Activated naive CD4-positive, alpha-beta T cell treated with Interleukin-2 at 50 U/mL for 16 hours (primary cell): Measurements from ENCODE around the gene CLUH.

Source experiments
- DNase-seq: peaks from one replicate; pipeline ENCODE4 v3.0.0-alpha.2; 2020

Gene CLUH

DNA sequence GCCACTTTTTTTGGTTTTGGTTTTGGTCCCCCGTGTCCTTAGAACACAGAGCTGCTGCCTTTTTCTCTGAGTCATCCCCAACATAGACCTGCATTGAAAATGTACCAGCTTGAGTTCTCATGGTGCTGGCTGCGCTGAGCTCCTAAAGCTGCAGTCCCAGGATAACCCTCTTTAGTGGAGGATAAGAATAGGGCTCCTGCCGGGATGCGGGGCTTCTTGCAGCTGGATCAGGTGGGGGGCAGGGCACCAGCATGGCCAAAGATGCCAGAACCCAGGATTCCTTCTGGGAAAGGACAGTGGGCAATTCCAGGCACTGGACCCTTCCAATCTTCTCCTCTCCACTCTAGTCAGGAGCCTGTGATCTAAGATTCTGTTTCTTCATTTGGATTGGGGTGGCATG lies 8.3 kb upstream of the CLUH start:
- no peak for DNase-seq

DNA sequence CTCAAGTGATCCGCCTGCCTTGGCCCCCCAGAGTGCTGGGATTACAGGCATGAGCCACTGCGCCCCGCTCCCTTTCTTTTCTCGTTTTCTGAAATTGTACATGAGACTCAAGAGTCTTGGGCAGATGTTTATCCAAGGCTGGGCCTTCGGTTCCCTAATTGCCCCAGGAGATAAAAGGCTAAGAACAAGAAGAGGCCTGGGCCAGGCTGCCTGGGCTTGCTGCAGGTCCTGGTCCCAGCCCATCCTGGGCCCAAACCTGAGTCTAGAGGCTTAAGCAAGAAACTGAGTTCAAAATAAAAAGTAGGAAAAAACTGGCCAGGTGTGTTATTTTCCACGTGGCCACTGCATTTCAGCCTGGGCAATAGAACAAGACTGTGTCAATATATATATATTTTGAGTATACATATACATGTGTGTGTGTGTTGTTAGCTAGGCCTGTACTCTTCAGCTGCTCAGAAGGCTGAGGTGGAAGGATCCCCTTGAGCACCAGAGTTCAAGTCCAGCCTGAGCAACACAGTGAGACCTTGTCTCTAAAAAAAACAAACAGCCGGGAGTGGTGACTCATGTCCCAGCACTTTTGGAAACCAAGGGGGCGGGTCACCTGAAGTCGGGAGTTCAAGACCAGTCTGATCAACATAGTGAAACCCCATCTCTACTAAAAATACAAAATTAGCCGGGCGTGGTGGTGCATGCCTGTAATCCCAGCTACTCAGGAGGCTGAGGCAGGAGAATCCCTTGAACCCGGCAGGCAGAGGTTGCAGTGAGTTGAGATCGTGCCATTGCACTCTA lies 6.8 kb upstream of the CLUH start:
- no peak for DNase-seq

GRCh38 chr17:2716649-2717048 lies 5.1 kb upstream of the CLUH start:
- DNase-seq, result no peak

DNA sequence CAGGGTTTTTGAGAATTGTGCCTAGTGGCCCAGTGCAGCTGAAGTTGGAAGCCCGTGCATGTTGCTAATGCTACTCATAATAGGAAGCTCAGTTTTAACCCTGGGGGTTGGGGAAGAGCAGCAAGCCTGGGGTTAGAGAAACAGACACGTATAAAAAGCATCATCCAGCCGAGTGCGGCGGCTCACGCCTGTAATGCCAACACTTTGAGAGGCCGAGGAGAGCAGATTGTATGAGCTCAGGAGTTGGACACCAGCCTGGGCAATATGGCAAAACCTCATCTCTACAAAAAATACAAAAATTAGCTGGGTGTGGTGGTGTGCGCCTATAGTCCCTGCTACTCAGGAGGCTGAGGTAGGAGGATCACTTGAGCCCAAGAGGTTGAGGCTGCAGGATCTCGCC lies 2.3 kb upstream of the CLUH start:
- DNase-seq, result no peak

GRCh38 chr17:2712300-2713043 lies 908 bp upstream of the CLUH start:
- no peak for DNase-seq

- peak; percentile 41 for DNase-seq
Observed at GRCh38 chr17:2710803-2711607, 559 bp downstream of the CLUH start.

- no peak for DNase-seq
Observed at GRCh38 chr17:2710071-2710802, 1.3 kb downstream of the CLUH start.

GRCh38 chr17:2709183-2709661 lies 2.3 kb downstream of the CLUH start:
- no peak for DNase-seq

- no peak for DNase-seq
Observed at GRCh38 chr17:2708585-2709182, 2.9 kb downstream of the CLUH start.

DNA sequence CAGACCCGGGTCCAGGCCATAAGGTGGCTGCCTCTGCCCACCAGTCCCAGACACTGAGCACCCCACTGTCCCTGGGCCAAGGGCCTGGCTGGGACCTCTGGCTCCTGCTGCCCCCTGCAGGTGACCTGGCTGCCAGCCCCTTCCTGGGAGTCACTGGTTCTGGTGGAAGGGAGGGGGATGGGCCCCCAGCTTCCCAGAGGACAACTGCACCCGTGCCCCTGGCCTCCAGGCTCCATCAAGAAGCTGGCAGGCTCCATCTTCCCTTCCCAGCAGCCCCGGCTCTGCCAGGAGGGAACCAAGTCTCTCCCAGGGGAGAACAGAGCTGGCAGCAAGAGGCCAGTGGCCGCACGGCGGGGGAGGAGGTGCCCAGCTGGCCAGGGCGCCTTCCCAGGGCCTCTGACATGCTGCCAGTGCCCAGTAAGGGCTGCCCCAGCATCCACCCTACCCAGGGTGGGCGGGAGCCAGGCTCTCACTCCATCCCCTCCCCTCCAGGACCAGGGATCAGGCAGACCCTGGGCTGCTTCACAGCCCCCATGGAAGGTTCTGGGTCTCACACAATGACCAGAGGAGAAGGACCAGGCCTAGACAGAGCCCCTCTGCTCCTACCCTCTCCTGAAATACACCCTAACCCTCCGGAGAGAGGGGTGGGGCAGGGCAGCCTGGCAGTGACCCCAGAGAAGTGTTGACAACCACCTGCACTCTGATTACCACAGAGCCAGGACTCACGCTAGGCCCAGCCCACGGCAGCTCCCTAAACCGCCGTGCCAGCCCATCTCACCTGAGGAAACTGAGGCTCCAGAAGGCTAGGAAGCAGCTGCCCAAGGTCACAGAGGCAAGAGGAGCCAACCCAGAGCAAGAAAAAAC lies 3.6 kb downstream of the CLUH start:
- DNase-seq, result no peak

DNA sequence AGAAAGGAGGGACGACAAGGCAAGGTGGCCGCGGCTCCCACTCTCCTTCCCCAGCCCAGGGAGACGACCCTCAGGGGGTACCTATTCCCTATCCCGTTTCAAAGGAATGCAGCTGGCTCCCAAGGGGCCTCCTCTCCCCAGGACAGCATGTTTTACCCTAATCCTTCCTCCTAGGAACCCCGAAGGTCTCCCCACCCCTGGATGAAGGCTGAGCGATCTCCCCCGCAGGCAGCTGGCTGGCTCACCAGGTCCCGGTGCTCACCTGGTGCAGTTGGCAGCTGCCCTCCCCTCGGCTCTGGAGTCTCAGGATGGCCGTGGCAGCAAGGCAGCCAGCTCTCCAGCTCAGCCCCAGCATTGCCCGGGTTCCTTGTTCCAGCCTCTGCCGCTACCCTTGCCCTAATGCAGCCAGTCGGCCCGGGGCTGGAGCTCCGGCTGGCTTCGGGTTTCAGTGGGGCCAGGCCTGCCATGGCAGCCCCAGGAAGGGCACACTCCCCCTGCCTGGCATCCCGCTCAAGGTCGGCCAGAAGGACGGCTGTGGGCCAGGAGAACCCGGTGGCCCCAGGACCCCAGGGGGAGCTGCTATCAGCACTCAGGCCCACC lies 4.6 kb downstream of the CLUH start:
- DNase-seq, result no peak

DNA sequence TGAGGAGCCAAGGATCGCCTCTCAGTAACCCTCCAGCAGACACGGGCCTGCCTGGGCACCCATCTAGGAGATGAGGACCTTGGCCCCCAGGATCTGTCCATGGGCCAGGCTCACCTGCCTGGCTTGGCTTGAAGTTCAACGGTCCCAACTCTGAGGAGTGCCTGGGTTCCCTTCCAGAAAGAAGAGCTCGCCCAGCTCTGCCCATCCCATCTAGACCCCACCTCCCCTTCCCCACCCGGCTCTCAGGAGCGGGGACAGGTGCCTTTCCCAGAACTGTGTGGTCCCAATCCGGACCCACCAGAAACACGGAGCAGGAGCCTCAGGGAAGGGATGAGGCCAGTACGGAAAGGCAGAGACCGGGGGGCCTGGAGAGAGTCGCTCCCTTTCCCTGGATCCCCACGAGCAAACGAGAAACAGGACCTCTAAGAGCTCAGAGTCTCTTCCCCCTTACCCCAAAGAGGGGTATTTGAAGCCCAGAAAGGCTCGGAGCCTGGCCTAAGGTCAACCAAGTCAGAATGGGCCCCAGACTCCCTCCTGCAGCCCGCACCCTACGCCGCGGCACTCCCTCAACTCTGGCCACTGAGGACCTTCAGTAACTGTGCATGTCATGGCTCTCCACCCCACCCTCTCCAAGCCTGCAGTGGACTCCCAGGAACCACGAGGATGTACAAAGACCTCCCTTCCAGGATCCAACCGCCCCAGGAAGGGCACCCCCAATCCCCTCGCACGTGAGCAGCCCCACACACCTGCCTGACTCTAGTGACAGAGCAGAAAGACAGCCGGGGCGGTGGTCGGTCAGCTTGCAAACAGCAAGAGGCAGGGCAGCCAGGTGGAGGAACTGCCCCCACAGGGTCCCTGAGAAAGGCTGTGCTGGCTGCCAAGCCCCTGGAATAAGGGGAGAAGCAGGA lies 5.4 kb downstream of the CLUH start:
- no peak for DNase-seq

DNA sequence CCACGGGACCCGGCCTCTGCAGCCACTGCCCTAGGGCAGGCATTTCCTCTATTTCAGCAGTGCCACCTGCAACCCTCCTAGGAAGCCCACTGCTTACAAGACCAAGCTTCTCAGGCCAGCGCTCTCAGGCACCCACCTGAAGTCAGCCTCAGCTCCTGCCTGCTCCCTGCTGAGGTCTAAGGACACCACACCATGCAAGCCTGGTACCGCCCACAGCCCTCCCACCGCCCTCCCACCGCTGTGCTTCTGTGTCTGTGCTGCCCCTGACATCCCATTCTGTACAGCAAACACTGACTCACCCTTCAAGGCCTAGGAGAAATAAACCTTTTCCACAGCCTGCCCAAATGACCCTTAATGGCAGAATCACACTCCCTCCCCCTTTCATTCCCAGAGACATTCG lies 6.3 kb downstream of the CLUH start:
- no peak for DNase-seq

GRCh38 chr17:2704890-2705248 lies 6.7 kb downstream of the CLUH start:
- no peak for DNase-seq

- DNase-seq, result no peak
Observed at GRCh38 chr17:2704031-2704889, 7.3 kb downstream of the CLUH start.

- DNase-seq, result no peak
Observed at GRCh38 chr17:2703606-2704005, 8.0 kb downstream of the CLUH start.

GRCh38 chr17:2703181-2703580 lies 8.4 kb downstream of the CLUH start:
- DNase-seq, result no peak

- no peak for DNase-seq
Observed at GRCh38 chr17:2701996-2702741, 9.4 kb downstream of the CLUH start.
